Measurements from ENCODE around the gene KLKB1.

DNA sequence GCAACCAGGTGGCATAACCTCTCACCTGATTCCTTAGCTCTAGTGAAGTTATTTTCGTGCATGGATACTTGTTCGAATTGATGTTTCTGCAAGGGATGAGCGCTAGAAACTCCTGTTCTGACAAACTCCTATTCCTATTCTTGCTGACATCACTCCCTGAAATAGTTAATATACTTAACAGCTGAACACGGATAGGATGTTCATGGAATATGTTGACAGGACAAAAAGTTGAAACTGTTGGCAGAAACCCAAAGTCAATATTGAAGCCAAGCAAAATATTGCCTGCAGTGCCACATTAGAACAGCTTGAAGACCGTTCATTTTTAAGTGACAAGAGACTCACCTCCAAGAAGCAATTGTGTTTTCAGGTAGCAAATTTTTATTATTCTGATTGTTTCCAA is at the start of gene KLKB1:
- TF ChIP-seq, protein P1, sequence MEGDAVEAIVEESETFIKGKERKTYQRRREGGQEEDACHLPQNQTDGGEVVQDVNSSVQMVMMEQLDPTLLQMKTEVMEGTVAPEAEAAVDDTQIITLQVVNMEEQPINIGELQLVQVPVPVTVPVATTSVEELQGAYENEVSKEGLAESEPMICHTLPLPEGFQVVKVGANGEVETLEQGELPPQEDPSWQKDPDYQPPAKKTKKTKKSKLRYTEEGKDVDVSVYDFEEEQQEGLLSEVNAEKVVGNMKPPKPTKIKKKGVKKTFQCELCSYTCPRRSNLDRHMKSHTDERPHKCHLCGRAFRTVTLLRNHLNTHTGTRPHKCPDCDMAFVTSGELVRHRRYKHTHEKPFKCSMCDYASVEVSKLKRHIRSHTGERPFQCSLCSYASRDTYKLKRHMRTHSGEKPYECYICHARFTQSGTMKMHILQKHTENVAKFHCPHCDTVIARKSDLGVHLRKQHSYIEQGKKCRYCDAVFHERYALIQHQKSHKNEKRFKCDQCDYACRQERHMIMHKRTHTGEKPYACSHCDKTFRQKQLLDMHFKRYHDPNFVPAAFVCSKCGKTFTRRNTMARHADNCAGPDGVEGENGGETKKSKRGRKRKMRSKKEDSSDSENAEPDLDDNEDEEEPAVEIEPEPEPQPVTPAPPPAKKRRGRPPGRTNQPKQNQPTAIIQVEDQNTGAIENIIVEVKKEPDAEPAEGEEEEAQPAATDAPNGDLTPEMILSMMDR (IDR thresholded peaks at IDR 0.05): no peak
- TF ChIP-seq POLR2AphosphoS5 (IDR thresholded peaks at IDR 0.05; ENCODE audit: low read depth, low read length): no peak
- TF ChIP-seq NRF1 (IDR thresholded peaks at IDR 0.05; ENCODE audit: low read depth, low read length): no peak
- no peak for TF ChIP-seq SMC3 (IDR thresholded peaks at IDR 0.05; ENCODE audit: low read depth, low read length)
- TF ChIP-seq EP300 (IDR thresholded peaks at IDR 0.05; ENCODE audit: borderline replicate concordance in 1 of 2, low read depth in 1 of 2, low read length in 1 of 2): no peak
- no peak for TF ChIP-seq EZH2phosphoT487 (IDR thresholded peaks at IDR 0.05; ENCODE audit: borderline replicate concordance, low read depth)
- no peak for TF ChIP-seq GATA2 (CRISPR knock-in tag; IDR thresholded peaks at IDR 0.05)
- no peak for TF ChIP-seq CHD2 (IDR thresholded peaks at IDR 0.05; ENCODE audit: low read length, partially characterized antibody)
- TF ChIP-seq YY1 (IDR thresholded peaks at IDR 0.05; ENCODE audit: low read depth): no peak

Measured in SK-N-SH (cell line).